HCT116 (cell line): ENCODE data around the gene DAP.

Source experiments
- EZH2 ChIP-seq: fragments of 200-600 bp; sonication (generic); IDR thresholded peaks from 2 replicates; pipeline ENCODE4 v1.6.1; 2017; ENCODE audit warnings: antibody characterized with exemption, mixed run types
- EZH2phosphoT487 ChIP-seq: fragments of 200-600 bp; IDR thresholded peaks from 2 replicates; pipeline ENCODE4 v1.6.1; 2018; ENCODE audit warnings: antibody characterized with exemption, borderline replicate concordance
- POLR2AphosphoS5 ChIP-seq: IDR thresholded peaks from 2 replicates; pipeline ENCODE4 v1.6.1; 2011; ENCODE audit warnings: mild to moderate bottlenecking, low read depth, low read length, moderate library complexity
- ZFX ChIP-seq: fragments of 450-650 bp; IDR thresholded peaks from 2 replicates; pipeline ENCODE4 v1.6.1; 2017
- ZNF274 ChIP-seq: fragments of 200-500 bp; sonication (Bioruptor generic); IDR thresholded peaks from 2 replicates; pipeline ENCODE4 v1.6.1; 2014; ENCODE audit warnings: mild to moderate bottlenecking, low read depth, low read length, inconsistent platforms
- TF ChIP-seq, protein P1 (sequence below), 3 experiments: fragments of 200-600 bp in 1 of 3; sonication (generic) in 1 of 3; IDR thresholded peaks in 2 of 3; conservative IDR thresholded peaks in 1 of 3; 2 replicates each; pipeline ENCODE4 v1.5.1; 2012 to 2017; ENCODE audit warnings: low read depth in 2 of 3, low read length in 2 of 3, antibody characterized with exemption in 1 of 3, borderline replicate concordance in 1 of 3, control low read depth in 1 of 3, mild to moderate bottlenecking in 1 of 3, mixed read lengths in 1 of 3, mixed run types in 1 of 3, moderate library complexity in 1 of 3; ENCODE audit not compliant: insufficient read depth in 1 of 3
- TF ChIP-seq, protein P2 (sequence below): IDR thresholded peaks from 2 replicates; pipeline ENCODE4 v1.6.1; 2012
- TF ChIP-seq, protein P3 (sequence below): IDR thresholded peaks from 2 replicates; pipeline ENCODE4 v1.6.1; 2012

DNA sequence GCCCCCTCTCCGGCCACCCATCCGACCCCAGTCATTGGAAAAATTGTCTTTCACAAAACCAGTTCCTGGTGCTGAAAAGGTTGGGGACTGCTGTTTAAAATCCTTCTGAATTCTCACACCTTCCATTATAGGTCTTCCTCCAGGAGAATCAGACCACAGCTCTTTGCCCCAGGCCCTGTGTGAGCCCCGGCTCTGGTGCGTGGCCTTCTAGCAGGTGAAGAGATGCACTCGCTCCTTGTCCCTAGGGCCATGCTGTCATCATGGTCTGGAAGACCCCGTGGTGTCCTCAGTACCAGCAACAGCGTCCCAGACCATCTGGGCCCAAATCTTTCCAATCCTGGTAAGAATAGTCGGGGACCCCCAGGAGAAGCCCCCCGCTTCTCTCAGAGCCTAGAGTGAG lies 95.2 kb downstream of the DAP start:
- TF ChIP-seq, protein P1, sequence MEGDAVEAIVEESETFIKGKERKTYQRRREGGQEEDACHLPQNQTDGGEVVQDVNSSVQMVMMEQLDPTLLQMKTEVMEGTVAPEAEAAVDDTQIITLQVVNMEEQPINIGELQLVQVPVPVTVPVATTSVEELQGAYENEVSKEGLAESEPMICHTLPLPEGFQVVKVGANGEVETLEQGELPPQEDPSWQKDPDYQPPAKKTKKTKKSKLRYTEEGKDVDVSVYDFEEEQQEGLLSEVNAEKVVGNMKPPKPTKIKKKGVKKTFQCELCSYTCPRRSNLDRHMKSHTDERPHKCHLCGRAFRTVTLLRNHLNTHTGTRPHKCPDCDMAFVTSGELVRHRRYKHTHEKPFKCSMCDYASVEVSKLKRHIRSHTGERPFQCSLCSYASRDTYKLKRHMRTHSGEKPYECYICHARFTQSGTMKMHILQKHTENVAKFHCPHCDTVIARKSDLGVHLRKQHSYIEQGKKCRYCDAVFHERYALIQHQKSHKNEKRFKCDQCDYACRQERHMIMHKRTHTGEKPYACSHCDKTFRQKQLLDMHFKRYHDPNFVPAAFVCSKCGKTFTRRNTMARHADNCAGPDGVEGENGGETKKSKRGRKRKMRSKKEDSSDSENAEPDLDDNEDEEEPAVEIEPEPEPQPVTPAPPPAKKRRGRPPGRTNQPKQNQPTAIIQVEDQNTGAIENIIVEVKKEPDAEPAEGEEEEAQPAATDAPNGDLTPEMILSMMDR (IDR thresholded peaks at IDR 0.05 in 2 of 3, conservative IDR thresholded peaks at IDR 0.05 in 1 of 3; ENCODE audit: borderline replicate concordance in 1 of 3, insufficient read depth in 1 of 3, low read depth in 2 of 3, low read length in 2 of 3), result no peak
- TF ChIP-seq POLR2AphosphoS5, result no peak
- TF ChIP-seq EZH2phosphoT487, result no peak
- TF ChIP-seq, protein P2, sequence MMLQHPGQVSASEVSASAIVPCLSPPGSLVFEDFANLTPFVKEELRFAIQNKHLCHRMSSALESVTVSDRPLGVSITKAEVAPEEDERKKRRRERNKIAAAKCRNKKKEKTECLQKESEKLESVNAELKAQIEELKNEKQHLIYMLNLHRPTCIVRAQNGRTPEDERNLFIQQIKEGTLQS, result no peak
- TF ChIP-seq ZFX, result no peak
- TF ChIP-seq EZH2, result no peak
- TF ChIP-seq, protein P3, sequence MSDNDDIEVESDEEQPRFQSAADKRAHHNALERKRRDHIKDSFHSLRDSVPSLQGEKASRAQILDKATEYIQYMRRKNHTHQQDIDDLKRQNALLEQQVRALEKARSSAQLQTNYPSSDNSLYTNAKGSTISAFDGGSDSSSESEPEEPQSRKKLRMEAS, result no peak
- no peak for TF ChIP-seq ZNF274
